Activated B cell treated with CpG ODN at 0.5 μM for 24 hours (primary cell): ENCODE data around the gene LRRK1. TPM values are rescaled to one million over a fixed set of nuclear protein-coding genes. Genes with fewer than 3 reads are reported as not detected.

Source experiments
- ATAC-seq: fragments of 200-7000 bp; cut with Tn5 transposase; one replicate; pipeline ENCODE4 v1.10.0; 2021; ENCODE audit warnings: low read depth, mild to moderate bottlenecking, moderate library complexity
- CTCF ChIA-PET: fragments of 350-600 bp; sonication (Branson Sonifier 250); formaldehyde crosslinking; loops from one replicate; lab custom pipeline; 2021; ENCODE audit warnings: antibody characterized with exemption; lab: Charles Lee
- POLR2A ChIA-PET: fragments of 350-600 bp; sonication (Branson Sonifier 250); formaldehyde crosslinking; loops from one replicate; lab custom pipeline; 2021; ENCODE audit warnings: antibody characterized with exemption; lab: Charles Lee
- DNase-seq: peaks from one replicate; pipeline ENCODE4 v3.0.0; 2022
- H3K27ac Mint-ChIP-seq: one replicate; pipeline ENCODE4 v1.8.0; 2020; ENCODE audit warnings: mixed read lengths
- H3K27me3 Mint-ChIP-seq: one replicate; pipeline ENCODE4 v1.8.0; 2021; ENCODE audit warnings: mixed read lengths
- H3K36me3 Mint-ChIP-seq: one replicate; pipeline ENCODE4 v1.8.0; 2021; ENCODE audit warnings: low read depth, mixed read lengths
- H3K4me1 Mint-ChIP-seq: one replicate; pipeline ENCODE4 v1.8.0; 2021; ENCODE audit warnings: mixed read lengths
- H3K4me3 Mint-ChIP-seq: one replicate; pipeline ENCODE4 v1.8.0; 2020; ENCODE audit warnings: mild to moderate bottlenecking, mixed read lengths
- H3K9me3 Mint-ChIP-seq: one replicate; pipeline ENCODE4 v1.8.0; 2020; ENCODE audit warnings: mixed read lengths
- intact Hi-C: fragments of 100-400 bp; cut with micrococcal nuclease; formaldehyde crosslinking; loops from one replicate; pipeline ENCODE4 v1.15.1; 2024
- total RNA-seq: library from RNA; stranded (reverse); gene quantifications from 2 replicates; pipeline ENCODE4 v1.2.3, GENCODE V29; 2022
- TF ChIP-seq, protein P1 (sequence below): fragments of 200-600 bp; IDR thresholded peaks from one replicate; pipeline ENCODE4 v1.8.0; 2022; ENCODE audit warnings: antibody characterized with exemption, mild to moderate bottlenecking

Gene LRRK1
- total RNA-seq, 1 donor from 2014 or later: 43.5 TPM

DNA sequence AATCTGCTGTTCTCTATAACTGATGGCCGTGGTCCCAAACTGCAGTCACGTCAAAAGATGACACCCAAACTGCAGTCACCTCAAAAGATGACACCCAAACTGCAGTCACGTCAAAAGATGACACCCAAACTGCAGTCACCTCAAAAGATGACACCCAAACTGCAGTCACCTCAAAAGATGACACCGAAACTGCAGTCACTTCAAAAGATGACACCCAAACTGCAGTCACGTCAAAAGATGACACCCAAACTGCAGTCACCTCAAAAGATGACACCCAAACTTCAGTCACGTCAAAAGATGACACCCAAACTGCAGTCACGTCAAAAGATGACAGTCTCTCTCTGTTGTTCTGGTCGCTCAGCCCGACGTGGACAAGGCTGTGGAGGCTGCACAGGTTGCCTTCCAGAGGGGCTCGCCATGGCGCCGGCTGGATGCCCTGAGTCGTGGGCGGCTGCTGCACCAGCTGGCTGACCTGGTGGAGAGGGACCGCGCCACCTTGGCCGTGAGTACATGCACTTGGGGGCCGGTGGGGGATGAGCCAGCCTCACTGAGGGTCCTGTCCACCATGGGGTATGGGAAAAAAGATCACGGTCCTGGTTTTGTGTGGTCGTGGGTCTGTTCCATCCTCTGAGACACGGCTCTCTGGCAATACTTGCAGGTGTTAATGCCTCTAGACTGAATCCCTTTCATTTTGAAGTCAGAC, 31.8 kb upstream of the LRRK1 start:
- Mint-ChIP-seq H3K36me3 (no peaks in the 10 kb centered on the region), H3K27me3 (peaks cover 58% of the 10 kb centered on the region), H3K9me3 (no peaks in the 10 kb centered on the region), H3K4me1 (no peaks in the 10 kb centered on the region), H3K27ac (no peak overlapping the region), H3K4me3 (no peak overlapping the region)
- ATAC-seq (no peak), DNase-seq (no peak)
- ChIA-PET CTCF (no interaction called here), POLR2A (no interaction called here)
- intact Hi-C loops: no loop called here
- TF ChIP-seq, protein P1, sequence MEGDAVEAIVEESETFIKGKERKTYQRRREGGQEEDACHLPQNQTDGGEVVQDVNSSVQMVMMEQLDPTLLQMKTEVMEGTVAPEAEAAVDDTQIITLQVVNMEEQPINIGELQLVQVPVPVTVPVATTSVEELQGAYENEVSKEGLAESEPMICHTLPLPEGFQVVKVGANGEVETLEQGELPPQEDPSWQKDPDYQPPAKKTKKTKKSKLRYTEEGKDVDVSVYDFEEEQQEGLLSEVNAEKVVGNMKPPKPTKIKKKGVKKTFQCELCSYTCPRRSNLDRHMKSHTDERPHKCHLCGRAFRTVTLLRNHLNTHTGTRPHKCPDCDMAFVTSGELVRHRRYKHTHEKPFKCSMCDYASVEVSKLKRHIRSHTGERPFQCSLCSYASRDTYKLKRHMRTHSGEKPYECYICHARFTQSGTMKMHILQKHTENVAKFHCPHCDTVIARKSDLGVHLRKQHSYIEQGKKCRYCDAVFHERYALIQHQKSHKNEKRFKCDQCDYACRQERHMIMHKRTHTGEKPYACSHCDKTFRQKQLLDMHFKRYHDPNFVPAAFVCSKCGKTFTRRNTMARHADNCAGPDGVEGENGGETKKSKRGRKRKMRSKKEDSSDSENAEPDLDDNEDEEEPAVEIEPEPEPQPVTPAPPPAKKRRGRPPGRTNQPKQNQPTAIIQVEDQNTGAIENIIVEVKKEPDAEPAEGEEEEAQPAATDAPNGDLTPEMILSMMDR: no peak

DNA sequence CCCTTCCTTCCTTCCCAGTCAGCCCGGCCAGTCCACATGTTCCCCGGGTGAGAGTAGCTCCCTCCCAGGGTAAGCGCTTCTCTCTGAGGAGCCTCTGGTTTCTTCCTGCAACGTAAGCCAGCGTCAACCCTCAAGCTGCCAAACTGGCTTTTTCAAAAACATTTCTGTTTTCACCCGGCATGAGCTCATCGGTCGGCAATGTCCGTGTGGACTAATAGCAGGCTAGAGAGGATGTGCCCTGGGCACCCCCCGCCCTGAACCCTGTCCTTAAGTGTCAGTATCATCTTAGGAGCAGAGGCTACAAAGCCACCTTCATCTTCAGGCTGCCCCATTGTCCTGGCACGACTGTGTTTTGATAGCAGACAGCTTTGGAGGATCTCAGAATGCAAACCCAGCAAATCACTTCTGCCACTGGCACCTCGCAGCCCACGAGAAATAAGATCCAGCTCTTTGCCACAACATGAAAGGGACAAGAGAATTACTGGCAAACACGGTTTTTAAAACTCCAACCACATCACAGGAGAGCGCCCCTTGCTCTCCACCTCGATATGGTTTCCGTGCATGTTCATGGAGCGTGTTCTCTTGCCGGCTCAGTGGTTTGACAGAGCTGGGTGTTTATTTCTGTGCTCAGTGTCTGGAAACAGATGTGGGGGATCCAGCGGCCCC, 29.6 kb upstream of the LRRK1 start:
- ChIA-PET CTCF (no interaction called here), POLR2A (no interaction called here)
- ATAC-seq (no peak), DNase-seq (no peak)
- Mint-ChIP-seq H3K27ac (no peak overlapping the region), H3K9me3 (no peaks in the 10 kb centered on the region), H3K27me3 (peaks cover 65% of the 10 kb centered on the region), H3K4me1 (no peaks in the 10 kb centered on the region), H3K4me3 (no peak overlapping the region), H3K36me3 (no peaks in the 10 kb centered on the region)
- TF ChIP-seq, protein P1: no peak
- intact Hi-C loops: no loop called here

DNA sequence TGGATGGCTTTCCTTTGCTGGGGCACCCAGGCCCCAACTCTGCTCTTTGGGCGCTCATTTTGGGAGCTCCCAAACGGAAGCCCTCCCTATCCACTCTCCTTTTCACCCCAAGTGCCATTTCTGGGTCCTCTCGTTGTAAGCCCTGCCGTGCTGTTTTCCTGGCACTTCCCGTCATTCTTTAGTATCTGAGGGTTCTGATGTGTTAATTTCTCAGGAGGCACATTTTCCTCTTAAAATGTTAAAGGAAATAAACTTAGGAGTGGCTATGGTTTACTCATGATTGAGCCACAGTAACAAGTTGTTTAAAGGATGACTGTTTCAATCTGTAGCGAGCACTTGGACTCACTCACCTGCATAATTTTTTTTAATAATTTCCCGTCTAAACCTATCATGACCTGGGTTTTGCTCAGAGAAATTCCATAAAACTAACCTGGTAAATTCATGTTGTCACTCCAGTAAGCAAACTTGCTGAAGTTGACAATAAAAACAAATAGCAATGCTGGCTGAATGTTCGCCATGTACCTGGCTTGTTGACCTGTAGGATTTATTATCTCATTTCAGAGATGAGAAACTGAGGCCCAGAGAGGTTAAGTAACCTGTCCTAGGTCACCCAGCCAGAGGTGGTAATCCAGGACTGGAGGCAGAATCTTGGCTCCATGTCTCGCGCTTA, 29.0 kb upstream of the LRRK1 start:
- Mint-ChIP-seq H3K27me3 (peaks cover 63% of the 10 kb centered on the region), H3K4me1 (no peaks in the 10 kb centered on the region), H3K4me3 (no peak overlapping the region), H3K27ac (no peak overlapping the region), H3K9me3 (no peaks in the 10 kb centered on the region), H3K36me3 (no peaks in the 10 kb centered on the region)
- DNase-seq (no peak), ATAC-seq (no peak)
- POLR2A ChIA-PET: no interaction called here
- CTCF ChIA-PET: no interaction called here
- TF ChIP-seq, protein P1: no peak
- intact Hi-C loops: no loop called here

DNA sequence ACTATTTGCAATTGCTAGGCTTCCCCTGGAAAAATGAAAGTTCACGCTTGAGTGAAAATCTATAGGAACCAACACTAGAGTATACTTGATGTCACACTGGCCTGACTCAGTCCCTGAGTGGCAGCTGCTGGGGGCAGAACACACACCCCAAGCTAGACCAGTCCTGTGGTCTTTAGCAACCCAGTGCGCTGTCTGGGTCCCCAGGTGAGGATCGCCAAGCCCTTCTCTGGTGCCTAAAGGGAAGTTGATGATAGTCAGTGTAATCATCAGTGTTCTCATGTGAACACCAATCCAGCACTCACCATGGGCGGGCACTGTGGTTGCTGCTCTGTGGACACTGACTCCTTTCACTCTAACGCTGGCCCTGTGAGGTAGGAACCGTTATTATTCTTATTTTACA, 28.3 kb upstream of the LRRK1 start:
- Mint-ChIP-seq H3K27ac (no peak overlapping the region), H3K9me3 (no peaks in the 10 kb centered on the region), H3K4me3 (no peak overlapping the region), H3K36me3 (no peaks in the 10 kb centered on the region), H3K27me3 (peaks cover 62% of the 10 kb centered on the region), H3K4me1 (no peaks in the 10 kb centered on the region)
- ChIA-PET POLR2A (no interaction called here), CTCF (no interaction called here)
- TF ChIP-seq, protein P1: no peak
- intact Hi-C loops: no loop called here
- DNase-seq (no peak), ATAC-seq (no peak)

DNA sequence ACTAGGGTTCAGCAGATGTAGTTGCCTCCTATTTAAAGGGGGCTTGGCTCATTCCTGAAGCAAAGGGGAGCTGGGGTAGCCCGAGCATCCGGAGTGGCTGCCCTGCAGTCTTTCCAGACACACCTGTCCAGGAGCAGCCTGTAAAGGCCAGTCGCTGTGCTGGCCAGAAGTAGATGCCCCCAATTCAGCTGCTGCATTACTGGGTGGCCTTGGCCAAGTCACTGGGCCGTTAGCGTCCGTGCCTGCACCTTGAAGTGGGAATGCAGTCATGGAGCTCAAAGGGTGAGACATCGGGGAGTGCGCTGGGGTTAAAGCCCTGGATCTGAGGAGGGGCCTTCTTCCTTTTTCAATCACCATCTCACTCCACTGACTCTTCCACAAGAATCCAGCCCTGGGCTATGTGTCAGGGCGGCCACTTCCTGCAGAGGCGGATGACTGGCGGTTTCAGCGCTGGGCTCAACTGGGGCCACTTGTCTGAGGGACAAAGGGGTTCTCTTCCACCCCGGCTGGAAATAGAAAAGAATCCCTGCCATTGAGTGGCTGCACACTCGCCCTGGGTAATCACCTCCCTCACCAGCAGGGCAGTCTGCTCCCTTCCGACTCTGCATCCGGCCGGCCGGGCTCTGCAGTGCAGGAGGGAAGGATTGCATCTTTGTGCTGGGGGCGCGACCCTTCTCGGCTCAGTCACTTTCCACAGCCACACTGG, 27.7 kb upstream of the LRRK1 start:
- no peaks in the 10 kb centered on the region for H3K4me1 Mint-ChIP-seq
- no peak overlapping the region for H3K4me3 Mint-ChIP-seq
- POLR2A ChIA-PET: no interaction called here
- TF ChIP-seq, protein P1: no peak
- ATAC-seq (no peak), DNase-seq (no peak)
- H3K9me3 Mint-ChIP-seq: no peaks in the 10 kb centered on the region
- CTCF ChIA-PET: no interaction called here
- no peaks in the 10 kb centered on the region for H3K36me3 Mint-ChIP-seq
- intact Hi-C loops: no loop called here
- no peak overlapping the region for H3K27ac Mint-ChIP-seq
- peaks cover 57% of the 10 kb centered on the region for H3K27me3 Mint-ChIP-seq
